GM18951 (cell line): ENCODE measurements around the gene F11R.
"Not testable (repeated sequence)": the region's sequence is repeated elsewhere in the genome, so short reads cannot be mapped to it uniquely, and the experiment has no call there.

Source experiments
- POLR2A ChIP-seq: IDR thresholded peaks from 4 replicates; pipeline ENCODE4 v1.6.1; 2011; ENCODE audit warnings: mild to moderate bottlenecking; ENCODE audit not compliant: insufficient read length, insufficient read depth; ENCODE audit errors: extremely low read depth
- in situ Hi-C: fragments of 300-500 bp; cut with MboI; formaldehyde crosslinking; loops from one replicate; pipeline ENCODE4 v1.12.0; 2022; ENCODE audit warnings: low sequenced_read_pairs, mixed read lengths, inconsistent platforms; ENCODE audit not compliant: unreplicated experiment

The F11R gene

DNA sequence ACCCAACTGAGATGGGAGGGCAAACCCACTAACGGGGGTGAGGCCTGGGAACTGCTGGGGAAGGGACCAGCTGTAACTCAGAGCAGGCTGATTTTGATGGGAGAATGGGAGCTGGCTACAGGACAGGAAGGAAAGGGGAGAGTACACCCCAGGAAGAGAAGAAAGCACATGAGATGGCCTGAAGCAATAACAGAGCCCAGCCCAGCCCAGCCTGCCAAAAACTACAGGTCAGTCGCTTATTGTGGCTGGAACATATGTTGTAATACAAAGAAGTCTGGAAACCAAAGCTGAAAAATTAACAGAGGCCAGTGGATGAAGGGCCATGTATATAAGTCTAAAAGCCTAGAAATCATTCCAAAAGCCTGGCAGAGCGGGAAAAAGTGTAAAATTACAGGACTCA, 67.9 kb downstream of the F11R start:
- in situ Hi-C loops, result loop anchor here (5.0 to 10.0 kb wide), 2 partner anchors 121 to 228 kb away; no protein-coding TSS in a partner anchor
- no peak for TF ChIP-seq POLR2A

DNA sequence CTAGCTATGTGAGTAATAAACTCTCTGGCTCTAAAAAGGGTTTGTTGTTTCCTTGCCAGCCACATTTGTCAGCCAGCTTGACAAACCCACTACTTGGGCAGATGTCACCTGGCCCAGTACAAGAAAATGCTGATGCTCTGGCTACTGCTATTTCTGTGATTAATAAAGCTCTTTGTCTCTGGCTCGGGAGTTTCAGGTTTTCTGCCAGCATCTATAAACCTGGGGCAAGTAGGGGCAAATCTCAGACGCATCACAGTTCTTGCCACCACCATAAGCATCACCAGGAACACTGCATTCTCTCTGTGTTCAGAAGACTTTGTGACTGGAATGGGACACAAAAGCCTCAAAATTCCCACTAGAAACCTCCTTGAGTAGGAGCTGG, 68.8 kb downstream of the F11R start:
- in situ Hi-C loops, result loop anchor here (5.0 to 10.0 kb wide), 2 partner anchors 120 to 227 kb away; no protein-coding TSS in a partner anchor
- no peak for TF ChIP-seq POLR2A

DNA sequence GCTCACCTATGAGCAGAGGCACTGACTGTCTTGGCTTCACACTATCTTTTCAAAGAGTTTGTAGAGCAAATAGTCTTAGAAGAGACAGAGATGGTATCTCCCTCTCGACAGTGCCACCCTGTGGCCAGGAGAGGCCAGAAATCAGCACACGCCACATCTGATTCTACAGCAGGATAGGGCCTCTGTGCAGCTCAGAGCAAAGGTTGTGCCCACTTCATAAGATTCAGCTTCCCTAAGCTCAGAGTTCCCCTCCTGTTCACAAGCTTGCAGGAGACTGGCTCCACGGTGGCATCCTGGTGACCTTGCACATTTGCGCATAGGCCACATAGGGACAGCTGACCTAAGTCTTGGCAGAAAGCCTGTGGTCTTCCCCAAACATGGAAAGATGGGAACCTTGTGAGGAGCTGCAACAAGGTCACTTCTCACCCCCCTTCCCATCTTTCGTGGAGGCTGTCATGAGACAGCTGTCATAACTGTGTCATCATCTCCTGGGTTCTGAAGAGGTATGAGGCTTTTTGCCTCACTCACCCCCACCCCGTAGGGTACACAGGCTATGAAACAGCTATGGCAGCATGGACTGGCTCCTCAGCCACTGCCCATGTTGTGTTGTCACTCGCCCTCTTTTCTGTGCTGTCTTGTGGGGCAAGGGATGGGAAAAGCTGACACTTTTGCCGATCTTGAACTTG, 69.4 kb downstream of the F11R start:
- TF ChIP-seq POLR2A, result no peak
- in situ Hi-C loops, result loop anchor here (5.0 to 10.0 kb wide), 2 partner anchors 119 to 227 kb away; no protein-coding TSS in a partner anchor

DNA sequence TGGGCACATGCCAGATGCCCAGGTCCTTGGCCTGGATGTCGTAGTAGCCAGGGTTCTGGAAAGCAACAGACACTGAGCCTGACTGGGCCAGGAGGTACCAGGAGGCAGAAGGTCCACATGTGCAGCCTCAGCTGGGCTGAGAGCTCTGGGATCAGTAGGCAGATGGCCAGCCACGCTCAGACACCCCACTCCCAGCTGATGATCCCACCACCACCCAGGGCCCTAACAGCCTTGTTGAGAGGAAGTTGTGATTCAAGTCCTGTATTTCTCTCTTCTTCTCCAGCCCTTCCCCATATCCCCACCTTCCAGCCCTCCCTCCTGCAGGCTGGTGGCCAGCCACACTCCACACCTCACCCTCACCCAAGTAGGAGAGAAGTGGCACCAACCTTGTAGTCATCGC, 70.3 kb downstream of the F11R start:
- TF ChIP-seq POLR2A, result no peak
- in situ Hi-C loops, result loop anchor here (5.0 to 10.0 kb wide), 2 partner anchors 118 to 226 kb away; no protein-coding TSS in a partner anchor

DNA sequence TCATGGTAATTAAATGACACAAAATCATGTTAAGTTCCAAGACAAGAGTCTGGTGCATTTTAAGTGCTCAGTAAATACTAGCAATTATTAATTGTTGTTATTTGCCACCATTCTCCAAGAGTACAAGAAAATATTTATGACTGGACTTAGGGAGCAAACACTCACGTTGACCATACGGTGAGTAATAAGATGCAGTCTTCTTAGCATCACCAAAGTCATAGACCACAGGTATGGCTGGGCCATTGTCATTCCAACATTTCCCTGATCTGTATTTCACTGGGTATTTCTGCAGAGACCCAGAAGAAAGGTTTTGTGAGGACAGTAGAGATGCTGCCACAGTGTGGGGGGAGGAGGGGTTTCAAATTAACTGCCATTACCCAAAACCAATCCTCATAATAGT, 71.1 kb downstream of the F11R start:
- no peak for TF ChIP-seq POLR2A
- in situ Hi-C loops, result loop anchor here (5.0 to 10.0 kb wide), 2 partner anchors 118 to 225 kb away; no protein-coding TSS in a partner anchor

DNA sequence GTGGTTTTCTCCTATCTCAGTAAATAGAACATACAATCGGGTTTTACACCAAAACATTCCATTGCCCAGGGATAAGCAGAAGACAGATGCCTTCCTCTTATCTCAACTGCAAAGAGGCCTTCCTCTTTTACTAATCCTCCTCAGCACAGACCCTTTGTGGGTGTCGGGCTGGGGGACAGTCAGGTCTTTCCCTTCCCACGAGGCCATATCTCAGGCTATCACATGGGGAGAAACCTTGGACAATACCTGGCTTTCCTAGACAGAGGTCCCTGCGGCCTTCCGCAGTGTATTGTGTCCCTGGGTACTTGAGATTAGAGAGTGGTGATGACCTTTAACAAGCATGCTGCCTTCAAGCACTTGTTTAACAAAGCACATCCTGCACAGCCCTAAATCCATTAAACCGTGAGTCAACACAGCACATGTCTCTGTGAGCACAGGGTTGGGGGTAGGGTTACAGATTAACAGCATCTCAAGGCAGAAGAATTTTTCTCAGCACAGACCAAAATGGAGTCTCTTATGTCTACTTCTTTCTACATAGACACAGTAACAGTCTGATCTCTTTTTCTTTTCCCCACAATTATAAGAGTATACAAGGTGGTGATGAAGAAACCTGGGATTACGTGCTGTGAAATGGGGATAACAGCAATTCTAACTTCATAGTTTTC, 71.6 kb downstream of the F11R start:
- in situ Hi-C loops, result not testable (repeated sequence)

DNA sequence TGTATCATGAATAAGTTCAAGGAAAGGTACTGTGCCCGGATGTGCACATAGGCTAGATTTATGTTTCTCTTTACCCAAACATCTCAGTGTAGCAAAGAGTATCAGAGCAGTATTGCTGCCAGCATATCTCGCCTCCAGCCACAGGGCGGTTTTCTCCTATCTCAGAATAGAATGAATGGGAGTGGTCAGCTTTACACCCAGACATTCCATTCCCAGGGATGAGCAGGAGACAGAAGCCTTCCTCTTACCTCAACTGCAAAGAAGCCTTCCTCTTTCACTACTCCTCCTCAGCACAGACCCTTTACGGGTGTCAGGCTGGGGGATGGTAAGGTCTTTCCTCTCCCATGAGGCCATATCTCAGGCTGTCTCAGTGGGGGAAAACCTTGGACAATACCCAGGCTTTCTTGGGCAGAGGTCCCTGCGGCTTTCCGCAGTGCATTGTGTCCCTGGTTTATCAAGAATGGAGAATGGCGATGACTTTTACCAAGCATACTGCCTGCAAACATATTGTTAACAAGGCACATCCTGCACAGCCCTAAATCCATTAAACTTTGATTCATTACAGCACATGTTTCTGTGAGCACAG, 73.7 kb downstream of the F11R start:
- in situ Hi-C loops, result not testable (repeated sequence)

DNA sequence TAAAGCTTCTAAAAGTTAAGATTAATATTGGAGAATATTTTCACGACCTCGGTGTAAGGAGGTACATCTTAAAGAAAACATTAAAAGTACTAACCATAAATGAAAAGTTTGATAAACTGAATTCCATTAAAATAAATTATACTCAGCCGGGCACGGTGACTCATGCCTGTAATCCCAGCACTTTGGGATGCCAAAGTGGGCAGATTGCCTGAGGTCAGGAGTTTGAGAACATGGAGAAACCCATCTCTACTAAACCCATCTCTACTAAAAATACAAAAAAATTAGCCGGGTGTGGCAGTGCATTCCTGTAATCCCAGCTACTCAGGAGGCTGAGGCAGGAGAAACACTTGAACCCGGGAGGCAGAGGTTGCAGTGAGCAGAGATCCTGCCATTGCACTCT, 75.1 kb downstream of the F11R start:
- in situ Hi-C loops, result not testable (repeated sequence)
